HG03025 (cell line): ENCODE results near the gene CRLF1.

Experiments
- ATAC-seq: cut with Tn5 transposase; IDR thresholded peaks from one replicate; pipeline ENCODE4 v1.9.1; 2021; ENCODE audit warnings: mild to moderate bottlenecking, moderate library complexity; ENCODE audit not compliant: unreplicated experiment, low FRiP score

Gene CRLF1

GRCh38 chr19:18566953-18567352, 39.6 kb downstream of the CRLF1 start:
- no peak for ATAC-seq

GRCh38 chr19:18562086-18562485, 44.5 kb downstream of the CRLF1 start:
- ATAC-seq, result no peak

DNA sequence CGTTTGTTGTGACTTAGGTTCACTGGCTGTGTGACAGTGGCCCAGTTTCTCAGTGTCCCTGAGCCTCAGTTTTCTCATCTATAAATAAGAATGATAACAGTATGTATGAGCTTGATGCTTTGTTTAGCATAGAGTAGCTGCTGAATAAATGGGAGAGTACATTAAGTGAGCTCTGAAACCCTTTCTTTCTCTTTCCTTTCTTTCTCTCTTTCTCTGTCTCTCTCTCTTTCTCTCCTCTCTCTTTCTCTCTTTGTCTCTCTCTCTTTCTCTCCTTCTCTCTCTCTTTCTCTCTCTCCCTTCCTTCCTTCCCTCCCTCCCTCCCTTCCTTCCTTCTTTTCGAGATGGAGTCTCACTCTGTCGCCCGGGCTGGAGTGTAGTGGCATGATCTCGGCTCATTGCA, 46.9 kb downstream of the CRLF1 start:
- no peak for ATAC-seq

GRCh38 chr19:18558604-18559003, 48.0 kb downstream of the CRLF1 start:
- ATAC-seq, result no peak

DNA sequence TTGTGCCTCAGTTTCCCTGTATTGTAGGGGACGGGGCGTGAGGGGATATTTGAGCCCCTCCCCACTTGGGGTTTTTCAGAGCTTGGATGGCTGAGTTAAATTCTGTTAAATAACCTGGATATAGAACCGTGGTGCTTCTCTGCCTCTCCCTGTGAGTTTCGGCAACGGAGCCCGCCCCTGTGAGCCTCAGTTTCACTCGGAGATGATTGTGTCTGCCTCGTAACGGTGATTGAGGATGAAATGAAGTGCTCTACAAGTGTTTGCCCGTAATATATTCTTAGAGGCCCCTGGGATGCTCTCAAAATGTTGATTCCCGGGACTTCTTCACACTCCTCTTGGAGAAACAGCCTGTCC, 48.4 kb downstream of the CRLF1 start:
- no peak for ATAC-seq

- peak; percentile 78 for ATAC-seq
Measured at GRCh38 chr19:18557411-18558201, 49.0 kb downstream of the CRLF1 start, which contains the start of gene KXD1. TSS of gene KXD1 (plus strand) at chr19:18557870. CDS start at chr19:18562057, 4,187 bp downstream.

DNA sequence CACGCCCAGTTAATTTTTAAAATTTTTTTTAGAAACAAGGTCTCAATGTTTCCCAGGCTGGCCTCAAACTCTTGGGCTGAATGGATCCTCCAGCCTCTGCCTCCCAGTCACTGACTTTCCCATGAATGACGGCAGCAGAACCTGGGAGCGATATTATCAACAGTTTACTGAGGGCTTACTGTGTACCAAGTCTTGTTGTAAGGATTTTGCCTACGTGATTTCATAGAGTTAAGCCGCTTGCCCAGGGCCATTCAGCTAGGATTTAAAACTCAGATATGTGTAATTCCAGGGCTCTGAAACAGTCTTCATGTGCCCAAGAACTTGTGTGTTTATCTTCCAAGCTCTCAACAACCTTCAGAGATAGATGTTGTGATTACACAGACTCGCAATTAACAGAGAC, 55.0 kb downstream of the CRLF1 start:
- ATAC-seq, result no peak

DNA sequence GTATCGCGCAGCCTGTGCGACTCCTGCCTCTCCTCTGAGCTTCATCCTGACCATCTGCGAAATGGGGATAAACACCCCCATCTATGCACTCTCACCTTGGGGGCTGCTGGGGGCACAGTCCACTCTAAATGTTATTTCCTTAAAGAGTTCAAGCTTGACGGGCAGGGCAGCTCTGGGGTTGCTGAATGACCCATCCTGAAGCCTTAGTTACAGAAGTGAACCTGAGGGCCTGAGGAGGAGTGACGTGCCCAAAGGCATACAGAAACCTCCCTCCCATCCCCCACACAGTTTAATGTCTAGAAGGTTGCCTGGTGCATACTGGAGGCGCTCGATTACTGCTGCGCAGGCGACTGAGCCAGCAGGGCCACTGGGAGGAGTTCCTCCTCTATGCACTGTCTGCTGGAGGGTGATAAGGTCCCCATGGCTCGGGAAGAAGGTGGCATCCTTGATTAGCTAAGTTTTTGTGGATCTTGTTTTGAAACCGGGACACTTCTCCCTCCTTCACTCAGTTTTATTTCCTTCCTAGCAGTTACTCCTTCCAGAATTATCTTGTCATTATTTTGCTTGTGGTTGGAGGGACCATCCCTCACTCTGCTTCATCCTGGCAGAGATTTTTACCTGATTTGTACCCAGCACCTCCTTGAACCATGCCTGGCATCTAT, 62.7 kb downstream of the CRLF1 start:
- peak; percentile 32 for ATAC-seq
